HCT116 (cell line): ENCODE measurements around the gene NRP1. TPM values are rescaled to one million over a fixed set of nuclear protein-coding genes. Genes with fewer than 3 reads are reported as not detected.
A peak's percentile ranks its signal among the peaks of the same experiment; 100 is the strongest.

Source experiments
- ATAC-seq: fragments of 200-7000 bp; cut with Tn5 transposase; 2 replicates; pipeline ENCODE4 v1.9.1; 2020; ENCODE audit warnings: mild to moderate bottlenecking, moderate library complexity
- BruUV-seq: library from RNA; stranded (reverse); fragments of 400-500 nt; replicated peaks from 2 replicates; lab custom pipeline; 2021; lab: Mats Ljungman, UMichigan
- CTCF ChIA-PET: fragments of 300-600 bp; sonication (Branson Sonifier 250); formaldehyde crosslinking; loops from one replicate; lab custom pipeline; 2021; ENCODE audit warnings: antibody characterized with exemption; lab: Charles Lee
- POLR2A ChIA-PET: fragments of 300-600, 350-600 bp; sonication (Branson Sonifier 250); formaldehyde crosslinking; loops from one replicate; lab custom pipeline; 2021; ENCODE audit warnings: antibody characterized with exemption; lab: Charles Lee
- RAD21 ChIA-PET, 2 experiments: fragments of 300-600 bp; sonication (Branson Sonifier 250); formaldehyde crosslinking; loops; one replicate each; lab custom pipeline; 2023; ENCODE audit warnings: low total read pairs in 2 of 2; ENCODE audit not compliant: uncharacterized antibody in 2 of 2, unreplicated experiment in 2 of 2, low non-redundant PET in 1 of 2; lab: Charles Lee
- DNase-seq: peaks from one replicate; pipeline ENCODE4 v3.0.0-alpha.2; 2010; ENCODE audit warnings: low read depth, low spot score
- H2AFZ ChIP-seq: fragments of 200-600 bp; shearing (Covaris generic), sonication (generic); 2 replicates; pipeline ENCODE4 v1.6.1; 2017; ENCODE audit warnings: low read depth, mixed run types, mixed read lengths, antibody characterized with exemption, low read length; ENCODE audit not compliant: poor library complexity, severe bottlenecking
- H3K27ac ChIP-seq: 2 replicates; pipeline ENCODE4 v1.5.1; 2012; ENCODE audit warnings: low read depth, low read length
- H3K27me3 ChIP-seq: fragments of 200-600 bp; sonication (generic); 2 replicates; pipeline ENCODE4 v1.6.1; 2016; ENCODE audit warnings: mixed run types, low read length, mixed read lengths; ENCODE audit not compliant: insufficient read depth
- H3K36me3 ChIP-seq, 2 experiments: fragments of 200-500 bp in 1 of 2; fragments of 200-600 bp in 1 of 2; sonication (Bioruptor generic) in 1 of 2; sonication (generic) in 1 of 2; 2 replicates each; pipeline versions ENCODE4 v1.5.1 to v1.6.1; 2014 to 2016; ENCODE audit warnings: low read length in 2 of 2, inconsistent platforms in 1 of 2, mixed read lengths in 1 of 2, mixed run types in 1 of 2; ENCODE audit not compliant: insufficient read depth in 2 of 2, control insufficient read depth in 1 of 2
- H3K4me1 ChIP-seq, 2 experiments: fragments of 200-600 bp in 1 of 2; sonication (generic) in 1 of 2; 2 replicates each; pipeline versions ENCODE4 v1.5.1 to v1.6.1; 2012 to 2017; ENCODE audit warnings: low read length in 2 of 2, inconsistent platforms in 1 of 2, mild to moderate bottlenecking in 1 of 2, mixed read lengths in 1 of 2, mixed run types in 1 of 2, moderate library complexity in 1 of 2; ENCODE audit not compliant: insufficient read depth in 2 of 2, control insufficient read depth in 1 of 2
- H3K4me2 ChIP-seq: fragments of 200-600 bp; sonication (generic); 2 replicates; pipeline ENCODE4 v1.6.1; 2017; ENCODE audit warnings: mixed run types, low read length, mixed read lengths
- H3K4me3 ChIP-seq, 2 experiments: fragments of 200-600 bp in 1 of 2; sonication (generic) in 1 of 2; replicated peaks in 1 of 2; 2 replicates each; pipeline ENCODE4 v1.5.1; 2011 to 2016; ENCODE audit warnings: low read length in 2 of 2, control low read depth in 1 of 2, low read depth in 1 of 2, mild to moderate bottlenecking in 1 of 2, mixed read lengths in 1 of 2, mixed run types in 1 of 2
- H3K79me2 ChIP-seq: fragments of 200-600 bp; sonication (generic); 2 replicates; pipeline ENCODE4 v1.6.1; 2017; ENCODE audit warnings: mild to moderate bottlenecking, mixed run types, low read length, moderate library complexity, mixed read lengths; ENCODE audit not compliant: insufficient read depth
- H3K9ac ChIP-seq: fragments of 200-600 bp; sonication (generic); 2 replicates; pipeline ENCODE4 v1.6.1; 2016; ENCODE audit warnings: low read length, mixed read lengths
- H3K9me2 ChIP-seq: fragments of 200-600 bp; sonication (generic), shearing (Covaris generic); 2 replicates; pipeline ENCODE4 v1.6.1; 2017; ENCODE audit warnings: mixed run types, mild to moderate bottlenecking, moderate library complexity; ENCODE audit not compliant: insufficient read depth
- H3K9me3 ChIP-seq, 2 experiments: fragments of 200-500 bp in 1 of 2; fragments of 200-600 bp in 1 of 2; sonication (Bioruptor generic) in 1 of 2; sonication (generic) in 1 of 2; 2 replicates each; pipeline ENCODE4 v1.6.1; 2014 to 2017; ENCODE audit warnings: low read length in 2 of 2, mixed read lengths in 2 of 2, inconsistent platforms in 1 of 2, low read depth in 1 of 2, mild to moderate bottlenecking in 1 of 2, mixed run types in 1 of 2, moderate library complexity in 1 of 2; ENCODE audit not compliant: control insufficient read depth in 1 of 2, insufficient read depth in 1 of 2
- H4K20me1 ChIP-seq: fragments of 200-600 bp; sonication (generic), shearing (Covaris generic); 2 replicates; pipeline ENCODE4 v1.6.1; 2017; ENCODE audit warnings: mixed run types, mild to moderate bottlenecking, moderate library complexity; ENCODE audit not compliant: insufficient read depth
- CBX3 ChIP-seq: IDR thresholded peaks from 2 replicates; pipeline ENCODE4 v1.6.1; 2012; ENCODE audit warnings: low read depth
- CEBPB ChIP-seq: IDR thresholded peaks from 2 replicates; pipeline ENCODE4 v1.6.1; 2012; ENCODE audit warnings: low read depth
- EGR1 ChIP-seq: IDR thresholded peaks from 2 replicates; pipeline ENCODE4 v1.6.1; 2012; ENCODE audit warnings: low read depth
- ELF1 ChIP-seq: IDR thresholded peaks from 2 replicates; pipeline ENCODE4 v1.6.1; 2012; ENCODE audit warnings: low read depth, borderline replicate concordance
- EZH2phosphoT487 ChIP-seq: fragments of 200-600 bp; IDR thresholded peaks from 2 replicates; pipeline ENCODE4 v1.6.1; 2018; ENCODE audit warnings: antibody characterized with exemption, borderline replicate concordance
- FOSL1 ChIP-seq: IDR thresholded peaks from 2 replicates; pipeline ENCODE4 v1.6.1; 2012; ENCODE audit warnings: low read depth
- JUND ChIP-seq: IDR thresholded peaks from 2 replicates; pipeline ENCODE4 v1.6.1; 2012
- MAX ChIP-seq: IDR thresholded peaks from 2 replicates; pipeline ENCODE4 v1.6.1; 2012
- POLR2A ChIP-seq: IDR thresholded peaks from 2 replicates; pipeline ENCODE4 v1.7.0; 2011; ENCODE audit warnings: borderline replicate concordance; ENCODE audit not compliant: insufficient read depth, insufficient read length; ENCODE audit errors: extremely low read depth
- POLR2AphosphoS5 ChIP-seq: IDR thresholded peaks from 2 replicates; pipeline ENCODE4 v1.6.1; 2011; ENCODE audit warnings: mild to moderate bottlenecking, low read depth, low read length, moderate library complexity
- RAD21 ChIP-seq: IDR thresholded peaks from 2 replicates; pipeline ENCODE4 v1.6.1; 2012; ENCODE audit warnings: low read depth, mild to moderate bottlenecking
- REST ChIP-seq: IDR thresholded peaks from 2 replicates; pipeline ENCODE4 v1.6.1; 2012; ENCODE audit warnings: low read depth
- SRF ChIP-seq: IDR thresholded peaks from 2 replicates; pipeline ENCODE4 v1.6.1; 2012; ENCODE audit warnings: low read depth
- TCF7L2 ChIP-seq: IDR thresholded peaks from 2 replicates; pipeline ENCODE4 v1.7.0; 2011; ENCODE audit warnings: borderline replicate concordance, inconsistent platforms; ENCODE audit not compliant: insufficient read depth, insufficient read length; ENCODE audit errors: extremely low read depth
- YY1 ChIP-seq: IDR thresholded peaks from 2 replicates; pipeline ENCODE4 v1.6.1; 2011; ENCODE audit warnings: low read length, low read depth, moderate library complexity, mild to moderate bottlenecking; ENCODE audit not compliant: insufficient replicate concordance; ENCODE audit errors: extremely low read depth
- ZBTB33 ChIP-seq: IDR thresholded peaks from 2 replicates; pipeline ENCODE4 v1.6.1; 2011; ENCODE audit warnings: mild to moderate bottlenecking, low read length, moderate library complexity; ENCODE audit not compliant: insufficient replicate concordance; ENCODE audit errors: extremely low read depth
- ZFX ChIP-seq: fragments of 450-650 bp; IDR thresholded peaks from 2 replicates; pipeline ENCODE4 v1.6.1; 2017
- ZNF274 ChIP-seq: fragments of 200-500 bp; sonication (Bioruptor generic); IDR thresholded peaks from 2 replicates; pipeline ENCODE4 v1.6.1; 2014; ENCODE audit warnings: mild to moderate bottlenecking, low read depth, low read length, inconsistent platforms
- intact Hi-C: fragments of 100-400 bp; cut with micrococcal nuclease; formaldehyde crosslinking; loops from 2 replicates; pipeline ENCODE4 v1.10.0; 2022
- total RNA-seq: library from RNA; stranded (reverse); gene quantifications from one replicate; pipeline ENCODE4 v1.2.1, GENCODE V29; 2021; ENCODE audit not compliant: unreplicated experiment

Gene NRP1
- total RNA-seq, 1 experiment from 2014 or later: 3.8 TPM

GRCh38 chr10:33249137-33249536, 85.3 kb downstream of the NRP1 start:
- no peak for DNase-seq
- intact Hi-C loops: no loop called here
- POLR2A ChIA-PET: no interaction called here

More at GRCh38 chr10:33249137-33249536, 85.3 kb downstream of the NRP1 start:
- Histone ChIP-seq H3K4me1 (peaks cover 0 to 12% of the 10 kb centered on the region in 2 experiments; a peak in 2 of 4 replicates), H3K79me2 (no peaks in the 10 kb centered on the region), H3K27ac (no peak overlapping the region), H2AFZ (peak overlapping the region; percentile 14), H3K27me3 (no peaks in the 10 kb centered on the region), H4K20me1 (no peaks in the 10 kb centered on the region), H3K4me3 (no peak overlapping the region), H3K9ac (no peak overlapping the region), H3K36me3 (no peaks in the 10 kb centered on the region), H3K9me2 (no peaks in the 10 kb centered on the region), H3K4me2 (peak overlapping the region; percentile 8; the same call in 1 of the 2 replicates), H3K9me3 (no peaks in the 10 kb centered on the region)
- ChIA-PET CTCF (no interaction called here), RAD21 (interaction anchor here in 1 of 2 experiments (0.6 kb wide), 1 partner anchor 24 kb away, joined by 5 read pairs; no protein-coding TSS in a partner anchor)
- no peak for TF ChIP-seq ELF1
- no peak for TF ChIP-seq REST
- no peak for TF ChIP-seq CBX3
- TF ChIP-seq EGR1: no peak
- TF ChIP-seq TCF7L2: no peak
- no peak for TF ChIP-seq POLR2AphosphoS5
- no peak for TF ChIP-seq FOSL1
- no peak for TF ChIP-seq EZH2phosphoT487
- TF ChIP-seq JUND: no peak
- no peak for TF ChIP-seq YY1
- TF ChIP-seq SRF: no peak
- TF ChIP-seq CEBPB: no peak
- no peak for TF ChIP-seq ZNF274
- no peak for TF ChIP-seq POLR2A
- no peak for TF ChIP-seq RAD21
- no peak for TF ChIP-seq MAX
- TF ChIP-seq ZBTB33: no peak
- TF ChIP-seq ZFX: no peak
- BruUV-seq: no TSS peak
- ATAC-seq: no peak
